Kidney epithelial cell (primary cell): ENCODE data around the gene THADA. TPM values are rescaled to one million over a fixed set of nuclear protein-coding genes. Genes with fewer than 3 reads are reported as not detected.

Experiments
- DNase-seq: peaks from one replicate; pipeline ENCODE4 v3.0.0-alpha.2; 2010; ENCODE audit warnings: low read depth
- H3K27me3 ChIP-seq: 2 replicates; pipeline ENCODE4 v1.6.0; 2011; ENCODE audit warnings: low read length; ENCODE audit not compliant: control insufficient read depth, insufficient read depth
- H3K36me3 ChIP-seq: 2 replicates; pipeline ENCODE4 v1.5.1; 2011; ENCODE audit warnings: low read length; ENCODE audit not compliant: control insufficient read depth, insufficient read depth
- H3K4me3 ChIP-seq: 2 replicates; pipeline ENCODE4 v1.5.1; 2011; ENCODE audit warnings: low read depth, mild to moderate bottlenecking, control low read depth, low read length
- total RNA-seq: library from RNA; depleted of rRNA; stranded (reverse); fragments of >200 nt; gene quantifications from 2 replicates; pipeline ENCODE4 v1.2.3, GENCODE V29; 2015
- TF ChIP-seq, protein P1 (sequence below): IDR thresholded peaks from 2 replicates; pipeline ENCODE4 v1.5.1; 2011; ENCODE audit warnings: mild to moderate bottlenecking, moderate library complexity, low read length, control low read depth, inconsistent platforms; ENCODE audit not compliant: insufficient read depth, poor library complexity, severe bottlenecking

Gene THADA
- total RNA-seq, 1 donor from 2014 or later, result 21.5 TPM

DNA sequence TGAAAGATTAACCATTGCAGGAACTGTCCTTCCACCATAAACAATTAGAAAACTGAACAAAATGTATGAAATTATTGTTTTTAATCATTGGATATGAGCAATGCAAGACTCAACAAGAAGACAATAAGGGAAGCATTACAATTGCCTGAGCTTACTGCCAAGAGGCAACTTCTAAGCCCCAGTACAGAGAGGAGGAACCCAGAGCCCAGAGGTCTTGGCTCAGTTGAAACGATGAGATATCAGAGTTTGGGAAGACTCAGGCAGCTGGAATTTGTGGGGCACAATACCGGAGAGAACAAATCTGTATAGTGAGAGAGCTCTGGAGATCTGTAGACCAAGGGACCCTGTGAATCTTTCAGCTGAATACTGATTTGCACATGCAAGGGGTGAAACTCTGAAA, 288.8 kb downstream of the THADA start:
- TF ChIP-seq, protein P1, sequence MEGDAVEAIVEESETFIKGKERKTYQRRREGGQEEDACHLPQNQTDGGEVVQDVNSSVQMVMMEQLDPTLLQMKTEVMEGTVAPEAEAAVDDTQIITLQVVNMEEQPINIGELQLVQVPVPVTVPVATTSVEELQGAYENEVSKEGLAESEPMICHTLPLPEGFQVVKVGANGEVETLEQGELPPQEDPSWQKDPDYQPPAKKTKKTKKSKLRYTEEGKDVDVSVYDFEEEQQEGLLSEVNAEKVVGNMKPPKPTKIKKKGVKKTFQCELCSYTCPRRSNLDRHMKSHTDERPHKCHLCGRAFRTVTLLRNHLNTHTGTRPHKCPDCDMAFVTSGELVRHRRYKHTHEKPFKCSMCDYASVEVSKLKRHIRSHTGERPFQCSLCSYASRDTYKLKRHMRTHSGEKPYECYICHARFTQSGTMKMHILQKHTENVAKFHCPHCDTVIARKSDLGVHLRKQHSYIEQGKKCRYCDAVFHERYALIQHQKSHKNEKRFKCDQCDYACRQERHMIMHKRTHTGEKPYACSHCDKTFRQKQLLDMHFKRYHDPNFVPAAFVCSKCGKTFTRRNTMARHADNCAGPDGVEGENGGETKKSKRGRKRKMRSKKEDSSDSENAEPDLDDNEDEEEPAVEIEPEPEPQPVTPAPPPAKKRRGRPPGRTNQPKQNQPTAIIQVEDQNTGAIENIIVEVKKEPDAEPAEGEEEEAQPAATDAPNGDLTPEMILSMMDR, result no peak
- DNase-seq, result no peak
- Histone ChIP-seq H3K4me3 (no peak overlapping the region), H3K36me3 (no peaks in the 10 kb centered on the region), H3K27me3 (no peaks in the 10 kb centered on the region)

DNA sequence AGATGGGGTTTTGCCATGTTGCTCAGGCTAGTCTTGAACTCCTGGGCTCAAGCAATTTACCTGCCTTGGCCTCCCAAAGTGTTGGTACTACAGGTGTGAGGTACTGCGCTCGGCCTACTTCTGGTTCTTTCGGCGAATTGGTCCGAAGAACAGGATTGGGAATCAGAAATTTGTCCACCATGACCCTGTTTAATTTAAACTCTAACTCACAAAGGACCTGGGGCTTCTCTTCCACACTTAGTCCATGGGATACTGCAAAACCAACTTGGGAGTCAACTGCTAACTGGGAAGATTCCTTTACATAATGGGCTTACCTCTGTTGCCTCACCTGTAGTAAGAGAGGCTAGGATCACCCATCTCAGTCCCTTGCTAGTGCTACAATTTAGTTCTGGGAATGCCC, 289.6 kb downstream of the THADA start:
- no peak overlapping the region for H3K4me3 ChIP-seq
- H3K36me3 ChIP-seq, result no peaks in the 10 kb centered on the region
- DNase-seq, result no peak
- H3K27me3 ChIP-seq, result no peaks in the 10 kb centered on the region
- TF ChIP-seq, protein P1, result no peak

DNA sequence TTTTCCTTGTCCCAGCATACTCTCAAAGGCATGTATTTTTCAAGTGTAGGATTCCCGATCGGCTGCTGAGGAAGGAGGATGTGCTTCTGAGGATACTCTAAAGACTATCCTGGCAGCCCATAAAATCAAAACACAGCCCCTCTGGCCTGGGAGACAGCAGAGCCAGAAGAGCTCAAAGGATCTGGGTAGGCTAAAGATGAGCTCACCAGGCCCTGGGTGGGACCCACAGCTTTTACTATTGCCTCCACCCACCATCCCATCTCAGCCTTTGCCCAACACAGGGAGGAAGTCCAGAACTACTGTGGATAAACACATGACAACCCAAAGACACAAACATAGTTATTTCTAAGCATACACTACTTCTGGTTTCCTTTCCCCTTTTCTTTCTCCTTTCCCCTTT, 290.3 kb downstream of the THADA start:
- Histone ChIP-seq H3K36me3 (no peaks in the 10 kb centered on the region), H3K27me3 (no peaks in the 10 kb centered on the region), H3K4me3 (no peak overlapping the region)
- no peak for DNase-seq
- TF ChIP-seq, protein P1, result no peak

DNA sequence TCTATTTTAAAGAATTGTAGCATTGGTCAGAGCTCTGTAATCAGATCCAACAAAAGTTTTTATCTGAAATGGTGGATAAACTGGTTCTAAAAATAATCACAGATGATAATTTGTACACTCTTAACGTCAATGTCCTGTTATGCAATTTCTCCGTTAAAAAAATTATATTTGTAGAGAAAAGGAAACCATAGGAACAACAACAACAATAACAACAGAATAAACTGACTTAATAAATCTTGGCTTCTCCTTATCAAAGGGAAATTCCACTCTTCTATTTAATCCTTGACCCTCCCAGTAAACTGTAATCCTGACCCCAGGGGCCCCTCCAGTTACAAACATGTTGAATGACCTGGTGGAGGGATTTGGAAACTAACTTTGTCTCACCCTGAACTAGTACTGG, 290.8 kb downstream of the THADA start:
- Histone ChIP-seq H3K4me3 (no peak overlapping the region), H3K27me3 (no peaks in the 10 kb centered on the region), H3K36me3 (no peaks in the 10 kb centered on the region)
- TF ChIP-seq, protein P1, result no peak
- DNase-seq, result no peak

DNA sequence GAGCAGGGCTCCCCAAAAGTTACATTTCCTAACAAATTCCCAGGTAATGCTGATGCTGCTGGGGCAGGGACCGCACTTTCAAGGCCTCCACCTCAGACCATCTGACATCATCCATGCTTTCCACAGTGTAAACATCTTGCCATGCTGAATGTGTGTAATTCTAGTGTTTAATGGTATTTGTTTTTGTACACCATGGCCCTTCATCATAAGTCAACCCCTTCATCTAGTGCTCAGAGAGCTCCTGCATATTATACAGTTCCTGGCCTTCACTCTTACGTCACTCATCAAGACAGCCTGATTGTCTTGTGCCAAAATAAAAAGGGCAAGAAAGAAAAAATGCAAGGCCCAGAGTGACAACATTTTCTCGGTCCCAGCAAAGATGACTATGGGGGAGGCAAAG, 291.9 kb downstream of the THADA start:
- DNase-seq, result no peak
- H3K27me3 ChIP-seq, result no peaks in the 10 kb centered on the region
- TF ChIP-seq, protein P1, result no peak
- H3K36me3 ChIP-seq, result no peaks in the 10 kb centered on the region
- no peak overlapping the region for H3K4me3 ChIP-seq

DNA sequence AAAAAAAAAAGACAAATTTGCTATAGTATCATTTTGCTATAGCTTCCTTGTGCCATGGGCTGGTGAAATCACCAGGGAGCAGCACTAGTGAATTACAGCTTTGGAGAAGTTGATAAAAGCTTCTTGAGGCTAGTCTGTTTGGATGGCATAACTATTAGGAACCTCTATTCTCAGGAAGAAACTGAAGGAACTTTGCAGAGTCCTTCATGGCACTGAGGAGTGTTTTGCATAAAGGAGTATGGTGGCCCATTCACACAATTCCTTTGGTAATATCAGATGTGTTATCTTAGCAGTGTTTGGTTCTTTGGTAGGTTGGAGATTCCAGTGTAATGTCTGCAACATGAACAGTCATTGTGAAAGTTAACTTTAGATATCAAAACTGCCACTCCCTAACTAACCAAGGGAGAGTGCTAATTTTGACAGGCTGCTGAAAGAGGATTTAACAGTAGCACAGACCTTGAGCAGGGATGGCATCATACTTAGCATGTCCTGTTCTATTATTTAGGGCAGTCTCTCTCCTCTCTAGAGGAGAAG, 292.8 kb downstream of the THADA start:
- no peak overlapping the region for H3K4me3 ChIP-seq
- H3K36me3 ChIP-seq, result no peaks in the 10 kb centered on the region
- TF ChIP-seq, protein P1, result no peak
- no peaks in the 10 kb centered on the region for H3K27me3 ChIP-seq
- no peak for DNase-seq
